Measurements from ENCODE around the gene RNF186.
A peak's percentile ranks its signal among the peaks of the same experiment; 100 is the strongest.
"Not testable (repeated sequence)": the region's sequence is repeated elsewhere in the genome, so short reads cannot be mapped to it uniquely, and the experiment has no call there.

RNF186 gene, protein sequence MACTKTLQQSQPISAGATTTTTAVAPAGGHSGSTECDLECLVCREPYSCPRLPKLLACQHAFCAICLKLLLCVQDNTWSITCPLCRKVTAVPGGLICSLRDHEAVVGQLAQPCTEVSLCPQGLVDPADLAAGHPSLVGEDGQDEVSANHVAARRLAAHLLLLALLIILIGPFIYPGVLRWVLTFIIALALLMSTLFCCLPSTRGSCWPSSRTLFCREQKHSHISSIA
- long read RNA-seq, donor 1, partial matches to known transcripts, result 0 of 1 reads
- long read RNA-seq, donor 1, other reads (novel, unspliced or antisense), result 0 of 1 reads
- long read RNA-seq, donor 2, result 0 reads
- long read RNA-seq, donor 3, result 0 reads
- long read RNA-seq, donor 4, partial matches to known transcripts, result 0 of 2 reads
- long read RNA-seq, donor 4, other reads (novel, unspliced or antisense), result 0 of 2 reads
- long read RNA-seq, donor 5, partial matches to known transcripts, result 0 of 1 reads
- long read RNA-seq, donor 5, other reads (novel, unspliced or antisense), result 0 of 1 reads
- long read RNA-seq, donor 6, partial matches to known transcripts, result 0 of 2 reads
- long read RNA-seq, donor 6, other reads (novel, unspliced or antisense), result 0 of 2 reads
- long read RNA-seq, donor 7, partial matches to known transcripts, result 0 of 2 reads
- long read RNA-seq, donor 7, other reads (novel, unspliced or antisense), result 0 of 2 reads
- long read RNA-seq, donor 8, result 0 reads

DNA sequence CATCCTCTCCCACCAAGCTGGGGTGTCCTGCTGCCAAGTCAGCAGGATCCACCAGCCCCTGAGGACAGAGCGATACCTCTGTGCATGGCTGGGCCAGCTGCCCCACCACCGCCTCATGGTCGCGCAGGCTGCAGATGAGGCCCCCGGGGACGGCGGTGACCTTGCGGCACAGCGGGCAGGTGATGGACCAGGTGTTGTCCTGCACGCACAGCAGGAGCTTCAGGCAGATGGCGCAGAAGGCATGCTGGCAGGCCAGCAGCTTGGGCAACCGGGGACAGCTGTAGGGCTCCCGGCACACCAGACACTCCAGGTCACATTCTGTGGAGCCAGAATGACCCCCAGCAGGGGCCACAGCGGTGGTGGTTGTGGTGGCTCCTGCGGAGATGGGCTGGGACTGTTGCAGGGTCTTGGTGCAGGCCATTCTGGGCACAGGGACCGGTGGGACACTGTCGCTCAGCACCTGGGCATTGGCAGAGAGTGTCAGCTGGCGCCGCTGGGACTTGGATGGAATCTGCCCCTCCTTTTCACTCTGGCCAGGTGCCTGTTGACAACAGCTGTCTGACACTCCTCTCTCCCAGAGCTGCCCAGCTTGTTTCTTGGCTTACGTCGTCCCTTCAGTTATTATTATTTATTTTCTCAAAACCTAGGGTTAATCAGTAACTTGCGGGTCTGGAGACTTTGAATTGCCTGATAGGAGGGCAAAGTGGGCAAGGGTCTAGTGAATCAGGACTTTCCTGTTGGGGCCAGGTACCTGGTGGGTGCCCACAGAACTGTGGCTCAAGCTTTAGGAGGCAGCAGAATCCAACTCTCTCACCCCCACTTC, at the start of gene RNF186:
RNF186 (minus strand) TSS at position 603 of the 823 bp plus-strand sequence; CDS start at position 421, 182 bp downstream.
- DNase-seq, result peak; percentile 48

DNA sequence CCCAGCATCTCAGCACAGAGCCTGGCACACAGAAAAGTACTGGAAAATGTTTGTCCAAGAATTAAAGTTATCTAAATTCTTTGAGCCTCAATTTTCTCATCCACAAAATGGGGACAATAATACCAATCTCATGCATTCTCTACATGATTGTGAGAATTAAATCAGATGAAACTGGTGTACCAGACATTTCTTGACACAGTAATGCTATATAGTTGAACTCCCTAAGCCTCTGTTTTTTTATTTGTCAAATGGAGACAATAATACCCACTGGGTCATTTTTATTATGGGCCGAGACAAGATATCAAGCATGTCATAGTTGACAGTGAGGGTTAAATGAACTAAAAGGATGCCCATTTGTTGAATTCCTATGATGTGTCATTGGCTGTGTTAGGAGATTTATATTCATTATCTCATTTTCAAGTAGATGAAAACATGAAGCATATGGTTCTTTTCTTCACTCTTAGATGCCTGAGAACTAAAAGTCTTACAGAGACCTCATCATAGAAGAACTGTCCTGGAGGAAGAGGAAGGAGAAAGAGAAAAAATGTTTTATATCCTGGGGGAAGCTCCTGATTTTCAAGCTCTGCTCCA, 49.6 kb upstream of the RNF186 start:
- no peak for DNase-seq

DNA sequence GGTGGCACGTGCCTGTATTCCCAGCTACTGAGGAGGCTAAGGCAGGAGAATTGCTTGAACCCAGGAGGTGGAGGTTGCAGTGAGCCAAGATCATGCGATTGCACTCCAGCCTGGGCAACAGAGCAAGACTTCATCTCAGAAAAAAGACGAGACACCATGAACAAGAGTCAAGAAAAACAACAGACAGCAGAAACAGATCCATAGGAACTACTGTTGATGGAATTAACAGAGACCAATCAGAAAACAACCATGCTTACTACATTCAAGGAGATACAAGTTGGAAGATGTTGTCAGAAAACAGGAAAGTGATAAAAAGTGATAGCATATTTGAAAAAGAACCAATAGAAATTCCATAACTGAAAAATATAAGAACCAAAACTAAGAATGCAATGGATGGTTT, 47.9 kb upstream of the RNF186 start:
- DNase-seq, result no peak

DNA sequence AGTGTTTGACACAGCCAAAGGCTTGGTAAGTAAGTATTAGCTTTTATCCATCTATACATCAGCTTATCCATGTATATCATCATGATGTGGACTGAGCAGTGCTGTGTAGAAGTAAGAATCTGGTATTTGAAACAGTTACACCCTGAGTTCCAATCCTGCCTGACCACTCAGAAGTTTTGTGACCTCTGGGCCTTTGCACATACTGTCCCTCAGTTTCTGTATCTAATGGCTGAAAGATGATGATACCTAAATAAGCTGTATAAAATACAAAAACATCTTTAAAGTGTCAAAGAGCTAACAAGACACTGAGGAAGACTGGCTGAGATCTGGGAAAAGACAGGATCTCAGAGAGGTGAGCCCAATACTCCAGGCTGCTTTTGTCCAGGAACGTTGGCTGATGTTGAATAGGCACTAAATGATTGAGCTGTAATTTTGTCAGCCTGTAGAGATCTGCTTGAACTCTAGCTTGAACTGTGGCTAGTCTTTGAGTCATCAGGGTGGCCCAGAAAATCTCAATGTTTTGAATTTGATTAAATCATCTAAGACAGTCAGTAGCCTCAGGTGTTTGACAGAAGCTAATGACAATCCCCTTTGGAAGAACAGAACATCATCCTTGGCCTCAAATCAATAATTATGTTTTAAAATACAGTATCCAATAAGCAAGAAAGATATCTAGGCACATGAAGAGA, 46.9 kb upstream of the RNF186 start:
- no peak for DNase-seq

DNA sequence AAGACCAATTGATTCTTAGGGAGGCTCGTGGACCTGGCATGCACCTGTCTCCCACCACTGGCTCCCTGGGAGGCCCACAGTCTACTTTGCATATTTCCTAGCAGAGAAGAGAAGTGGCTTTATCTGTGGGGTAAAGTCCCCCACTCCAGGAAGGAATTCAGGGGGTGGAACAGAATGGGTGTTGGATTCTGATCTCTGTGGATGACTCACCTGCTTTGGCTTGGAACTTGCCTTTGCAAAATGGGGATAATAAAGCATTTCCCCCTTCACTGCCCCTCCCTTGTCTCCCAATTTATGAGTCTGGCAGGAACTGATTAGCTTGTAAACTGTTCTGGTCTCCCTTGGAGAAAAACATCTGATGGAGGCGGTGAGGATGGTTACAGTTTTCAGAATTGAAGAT, 46.0 kb upstream of the RNF186 start:
- no peak for DNase-seq

DNA sequence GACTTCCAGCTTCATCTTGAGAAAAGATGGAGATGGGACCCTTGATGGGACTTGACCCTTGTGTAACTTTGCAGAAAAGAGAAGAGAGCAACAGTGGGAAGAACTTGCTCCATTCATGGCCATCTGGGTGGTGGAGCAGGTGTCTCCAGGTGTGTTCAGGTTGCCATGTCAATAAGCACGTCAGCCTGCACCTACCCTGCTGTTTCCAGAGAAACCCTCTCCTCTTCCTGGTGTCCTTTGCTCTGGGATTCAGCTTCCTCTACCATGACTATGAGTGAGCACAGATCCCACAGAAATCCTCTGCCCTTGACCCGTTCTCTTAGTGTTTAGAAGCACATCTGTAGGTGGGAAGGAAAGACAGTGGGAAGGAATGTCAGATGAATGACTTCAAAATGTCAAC, 45.3 kb upstream of the RNF186 start:
- DNase-seq, result no peak

DNA sequence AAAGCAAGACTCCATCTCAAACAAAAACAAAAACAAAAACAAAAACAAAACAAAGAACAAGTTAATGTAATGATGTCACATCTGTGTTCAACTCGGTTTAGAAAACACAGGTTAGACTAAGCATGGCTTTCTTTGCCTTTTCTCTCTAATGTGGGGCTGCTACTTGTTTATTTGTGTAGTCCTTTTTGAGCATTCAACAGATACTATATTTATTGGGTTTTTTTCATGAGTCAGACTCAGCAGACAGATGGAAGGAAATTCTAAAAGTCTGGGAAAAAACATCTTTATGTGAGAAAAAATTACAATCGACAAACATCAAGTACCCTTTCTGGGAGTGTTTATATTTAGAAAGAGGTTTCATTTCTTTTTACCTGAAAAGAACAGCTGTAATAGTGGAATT, 44.8 kb upstream of the RNF186 start:
- DNase-seq, result no peak

DNA sequence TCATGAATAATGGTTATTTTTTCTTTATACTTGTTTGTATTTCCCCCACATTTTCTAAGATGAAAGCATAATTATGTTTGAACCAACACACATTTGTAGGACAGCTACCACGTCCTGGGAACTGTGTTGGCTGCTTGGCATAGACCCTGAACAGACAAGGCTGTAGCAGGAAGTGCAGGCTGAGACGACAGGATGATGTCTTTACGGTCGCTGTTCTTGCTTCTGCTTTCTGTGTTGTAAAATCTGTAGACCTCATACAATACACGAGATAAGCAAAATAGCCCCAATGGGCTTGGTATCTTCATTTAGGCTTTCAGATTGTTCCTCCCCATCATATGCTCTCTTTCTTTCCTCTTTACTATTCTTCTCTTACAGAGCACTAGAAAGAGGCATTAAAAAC, 43.8 kb upstream of the RNF186 start:
- DNase-seq, result no peak

DNA sequence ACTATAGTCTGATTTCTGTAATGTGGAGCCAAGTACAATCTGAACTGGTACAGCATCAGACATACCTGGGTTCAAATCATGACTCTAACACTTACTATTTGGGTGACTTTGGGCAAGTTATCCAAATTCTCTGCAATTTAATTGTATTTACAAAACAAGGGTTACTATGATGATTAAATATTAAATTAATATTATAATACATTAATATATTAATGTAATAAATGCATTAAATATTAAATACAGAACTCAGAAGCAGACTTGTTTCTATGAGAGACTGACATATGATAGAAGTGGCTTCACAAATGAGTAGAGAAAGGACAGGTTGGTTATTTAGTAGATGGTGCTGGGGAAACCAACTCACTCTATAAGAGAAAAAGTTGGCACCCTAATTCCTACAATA, 39.8 kb upstream of the RNF186 start:
- no peak for DNase-seq

DNA sequence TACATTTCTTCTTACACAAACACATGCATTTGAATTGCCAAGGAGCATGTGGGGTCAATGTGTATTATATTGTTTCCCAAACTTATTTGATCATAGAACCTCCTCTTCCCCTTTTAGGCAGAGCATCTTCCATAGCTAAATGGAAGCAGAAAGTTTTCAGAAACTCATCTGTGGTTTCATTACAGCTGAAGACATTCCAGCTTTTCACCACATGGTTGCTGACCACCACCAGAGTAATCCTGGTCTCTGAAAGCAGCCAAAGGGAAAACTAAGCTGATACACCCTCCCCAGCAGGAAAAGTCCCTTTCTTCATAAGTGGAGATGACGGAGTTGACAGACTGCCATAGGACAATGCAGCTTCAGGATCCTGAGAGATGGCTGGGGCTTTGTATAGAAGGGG, 37.0 kb upstream of the RNF186 start:
- no peak for DNase-seq

DNA sequence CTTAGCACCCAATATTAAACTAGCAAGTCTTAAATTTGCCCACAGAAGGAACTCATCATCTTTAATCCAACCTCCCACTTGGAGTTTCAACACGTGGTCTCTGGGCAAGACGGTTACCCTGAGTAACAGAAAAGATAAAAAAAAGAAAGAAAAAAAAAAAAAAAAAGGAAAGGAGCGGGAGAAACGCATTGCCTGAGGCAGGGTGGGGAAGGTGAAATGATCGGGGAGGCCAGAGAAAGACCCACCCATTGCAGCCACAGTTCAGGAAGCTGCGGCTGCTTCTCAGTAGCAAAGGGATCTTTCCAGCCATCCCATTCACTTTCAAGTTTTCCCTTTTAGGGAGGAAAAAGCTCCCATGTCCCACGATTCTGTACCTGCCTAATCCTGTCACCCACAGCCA, 35.1 kb upstream of the RNF186 start:
- DNase-seq, result no peak

DNA sequence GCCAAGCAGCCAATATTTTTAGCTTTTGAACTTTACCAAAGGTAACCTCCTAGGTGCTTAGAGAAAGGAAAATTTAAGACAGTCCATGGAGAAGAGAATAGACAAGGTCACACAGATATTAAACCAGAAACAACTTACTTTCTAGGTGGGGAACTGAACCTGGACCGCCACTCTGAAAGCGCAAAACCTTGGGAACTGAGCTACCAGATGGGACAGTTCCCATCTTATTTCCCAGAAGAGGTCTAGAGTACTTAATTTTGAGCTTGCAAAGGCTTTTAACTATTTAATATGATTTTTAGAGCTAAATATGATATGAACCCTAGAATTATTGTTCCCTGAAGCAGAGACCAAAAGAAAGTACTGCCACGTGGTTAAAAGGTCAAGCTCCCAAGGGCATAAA, 34.2 kb upstream of the RNF186 start:
- DNase-seq, result not testable (repeated sequence)

DNA sequence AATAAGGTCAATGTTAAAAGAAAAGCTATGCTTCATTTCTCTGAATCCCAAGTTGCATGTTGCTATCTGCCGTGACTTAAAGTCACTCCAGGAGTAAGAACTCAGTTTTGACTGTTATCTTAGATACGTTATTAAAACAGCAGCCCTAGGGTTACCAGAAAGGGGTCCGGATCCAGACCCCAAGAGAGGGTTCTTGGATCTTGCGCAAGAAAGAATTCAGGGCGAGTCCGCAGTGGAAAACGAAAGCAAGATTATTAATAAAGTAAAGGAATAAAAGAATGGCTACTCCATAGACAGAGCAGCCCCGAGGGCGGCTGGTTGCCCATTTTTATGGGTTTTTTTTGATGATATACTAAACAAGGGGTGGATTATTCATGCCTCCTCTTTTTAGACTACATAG, 32.3 kb upstream of the RNF186 start:
- not testable (repeated sequence) for DNase-seq

DNA sequence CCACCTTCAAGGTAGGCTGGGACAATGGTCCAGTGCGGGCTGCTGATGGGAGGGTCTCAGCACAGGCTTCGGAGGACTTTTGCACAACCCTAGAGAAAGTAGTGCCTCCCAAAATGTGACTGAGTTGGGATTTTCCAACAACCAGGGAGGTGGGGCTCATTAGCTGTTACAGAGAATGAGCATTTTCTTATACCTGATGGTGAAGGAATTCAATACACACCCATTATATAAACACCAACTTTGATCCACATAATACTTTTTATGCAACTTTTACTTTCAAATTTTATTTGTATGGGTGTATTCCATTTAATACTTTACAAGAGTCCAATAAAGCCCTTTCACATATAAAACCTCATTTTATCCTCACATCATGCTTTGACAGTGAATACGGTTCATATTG, 31.3 kb upstream of the RNF186 start:
- no peak for DNase-seq

DNA sequence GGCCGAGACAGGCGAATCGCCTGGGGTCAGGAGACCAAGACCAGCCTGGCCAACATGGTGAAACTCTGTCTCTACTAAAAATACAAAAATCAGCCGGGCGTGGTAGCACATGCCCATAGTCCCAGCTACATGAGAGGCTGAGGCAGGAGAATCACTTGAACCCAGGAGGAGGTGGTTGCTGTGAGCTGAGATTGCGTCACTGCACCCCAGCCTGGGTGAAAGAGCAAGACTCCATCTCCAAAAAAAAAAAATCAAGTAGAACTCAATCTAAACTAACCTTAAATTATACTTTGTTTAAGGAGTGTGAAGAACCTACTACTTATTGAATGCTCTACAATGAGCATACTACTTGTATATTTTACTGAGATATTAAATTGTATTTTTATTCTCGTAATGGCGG, 30.5 kb upstream of the RNF186 start:
- DNase-seq, result no peak

DNA sequence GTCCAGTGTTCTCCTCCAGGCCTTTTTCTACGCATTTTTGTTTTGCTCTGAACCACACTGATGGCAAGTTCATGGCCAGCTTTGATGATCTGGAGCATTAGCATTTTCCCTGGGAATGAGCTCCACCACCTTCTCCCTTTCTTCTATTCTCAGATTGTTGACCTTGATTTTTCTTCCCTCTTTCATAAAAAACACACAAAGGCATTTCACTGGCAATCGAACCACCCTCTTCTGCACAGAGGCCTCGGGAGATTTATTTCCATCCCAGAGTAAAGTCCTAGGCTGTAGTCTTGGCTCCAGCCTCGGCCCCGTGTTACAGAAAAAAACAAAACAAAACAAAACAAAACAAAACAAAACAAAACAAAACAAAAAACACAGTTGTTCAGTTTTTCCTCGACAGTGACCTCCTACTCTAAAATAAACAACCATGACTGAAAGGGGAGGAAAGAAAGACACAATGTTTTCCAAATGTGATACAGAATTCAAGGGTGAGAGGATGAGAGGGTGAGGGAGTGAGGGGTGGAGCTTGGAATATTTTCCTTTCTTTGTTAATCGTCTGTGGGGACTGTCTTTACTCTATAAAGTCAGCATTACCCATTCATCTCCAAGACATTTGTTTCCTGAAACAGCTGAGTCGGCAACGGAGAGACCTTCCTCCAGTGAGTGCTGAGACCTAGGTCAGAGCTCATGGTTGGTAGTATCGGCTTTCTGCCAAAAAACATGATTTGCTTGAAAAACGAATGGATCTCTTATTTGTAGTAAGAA, 29.8 kb upstream of the RNF186 start:
- peak; percentile 49 for DNase-seq

DNA sequence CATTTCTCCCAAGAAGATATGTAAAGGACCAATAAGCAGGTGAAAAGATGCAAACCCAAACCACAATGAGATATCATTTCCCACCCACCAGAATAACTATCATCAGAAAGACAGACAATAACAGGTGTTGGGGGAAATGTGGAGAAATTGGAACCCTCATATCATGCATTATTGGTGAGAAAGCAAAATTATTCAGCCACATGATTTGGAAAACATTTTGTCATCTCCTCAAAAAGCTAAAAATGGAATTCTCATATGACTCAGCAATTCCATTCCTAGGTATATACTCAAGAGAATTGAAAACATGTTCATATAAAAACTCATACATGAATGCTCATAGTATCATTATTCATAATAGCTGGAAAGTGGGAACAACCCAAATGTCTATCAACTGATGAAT, 25.1 kb upstream of the RNF186 start:
- DNase-seq, result no peak

DNA sequence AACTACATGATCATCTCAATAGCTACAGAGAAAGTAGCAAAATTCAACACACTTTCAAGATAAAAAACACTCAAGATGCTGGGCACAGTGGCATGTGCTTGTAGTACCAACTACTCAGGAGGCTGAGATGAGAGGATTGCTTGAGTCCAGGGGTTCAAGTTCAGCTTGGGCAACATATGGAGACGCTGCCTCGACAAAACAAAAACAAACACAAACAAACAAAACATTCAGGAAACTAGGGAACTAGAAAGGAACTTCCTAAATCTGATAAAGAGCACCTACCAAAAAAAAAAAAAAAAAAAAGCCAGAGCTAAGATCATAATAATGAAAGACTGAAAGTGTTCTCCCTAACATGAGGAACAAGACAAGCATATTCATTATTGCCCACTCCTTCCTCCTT, 22.8 kb upstream of the RNF186 start:
- DNase-seq, result no peak

DNA sequence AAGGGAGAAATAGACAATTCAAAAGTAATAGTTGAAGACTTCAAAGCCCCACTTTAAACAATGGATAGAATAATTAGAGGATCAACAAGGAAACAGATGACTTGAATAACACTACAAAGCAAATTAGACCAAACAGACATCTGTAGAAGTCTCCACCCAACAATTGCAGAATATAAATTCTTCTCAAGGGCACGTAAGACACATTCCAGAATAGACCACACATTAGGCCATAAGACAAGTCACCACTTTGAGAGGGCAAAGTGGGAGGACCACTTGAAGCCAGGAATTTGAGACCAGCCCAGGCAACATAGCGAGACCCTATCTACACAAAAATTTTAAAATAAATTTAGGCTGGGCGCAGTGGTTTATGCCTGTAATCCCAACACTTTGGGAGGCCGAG, 20.5 kb upstream of the RNF186 start:
- DNase-seq, result no peak

DNA sequence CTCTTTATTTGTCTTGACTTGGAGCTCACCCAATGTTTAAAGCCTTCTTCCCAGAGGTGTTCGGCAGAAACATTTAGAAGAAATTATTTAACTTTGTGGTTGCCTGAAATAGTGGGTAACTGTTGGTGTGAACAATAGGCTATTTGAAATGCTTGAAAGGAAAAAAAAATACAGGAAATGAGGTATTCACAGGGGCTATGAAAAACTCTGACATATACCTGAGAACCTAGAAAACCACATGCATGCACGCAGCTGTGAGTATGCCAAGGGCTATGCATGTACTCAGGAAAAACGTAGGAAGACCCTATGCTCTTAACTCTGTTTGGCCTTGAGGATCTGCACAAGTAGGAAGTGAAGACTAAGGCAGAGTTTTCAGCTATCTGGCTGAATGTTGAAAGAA, 16.4 kb upstream of the RNF186 start:
- DNase-seq, result no peak

DNA sequence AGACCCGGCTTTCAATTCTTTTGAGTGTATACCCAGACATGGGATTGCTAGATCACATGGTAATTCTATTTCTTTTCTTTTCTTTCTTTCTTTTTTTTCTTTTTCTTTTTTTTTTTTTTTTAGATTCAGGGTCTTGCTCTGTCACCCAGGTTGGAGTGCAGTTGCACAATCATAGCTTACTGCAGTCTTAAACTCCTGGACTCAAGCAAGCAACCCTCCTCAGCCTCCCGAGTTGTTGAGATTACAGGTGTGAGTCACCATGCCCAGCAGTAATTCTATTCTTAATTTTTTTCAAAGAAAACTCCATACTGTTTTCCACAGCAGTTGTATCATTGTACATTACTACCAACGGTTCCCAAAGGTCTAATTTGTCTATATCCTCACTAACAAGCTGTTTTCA, 13.5 kb upstream of the RNF186 start:
- DNase-seq, result no peak
